ENCODE results near the gene CTNNBIP1. TPM values are rescaled to one million over a fixed set of nuclear protein-coding genes. Genes with fewer than 3 reads are reported as not detected.
A peak's percentile ranks its signal among the peaks of the same experiment; 100 is the strongest.

The CTNNBIP1 gene
- total and polyA plus RNA-seq, 9 of the 15 experiments (the other 6 are each of a cell fraction or from before 2014, with no cell fraction given): 0.65 to 29.2 (median 14.7) TPM

GRCh38 chr1:9916452-9916851 lies 6.4 kb upstream of the CTNNBIP1 start:
- H3K79me2 ChIP-seq (ENCODE audit: control insufficient read depth, insufficient read depth, low read length): no peaks in the 10 kb centered on the region
- H4K20me1 ChIP-seq (replicated peaks; ENCODE audit: control insufficient read depth, insufficient read depth, low read length): no peaks in the 10 kb centered on the region
- intact Hi-C loops (cut with micrococcal nuclease): no loop called here
- 75% methylated on average over 2 of the region's 2 CpGs for WGBS (ENCODE audit: insufficient coverage, low coverage, missing lambda C conversion rate)
- FAIRE-seq: no peak
- ChIA-PET CTCF (ENCODE audit: low intra/inter-chr PET ratio) (no interaction called here), POLR2A (interaction anchor here (2.7 kb wide), 1 partner anchor 12 kb away, joined by 9 read pairs; no protein-coding TSS in a partner anchor)
- no peak overlapping the region for H3K27ac ChIP-seq (ENCODE audit: extremely low read depth, low read depth, low read length)
- no peaks in the 10 kb centered on the region for H3K9me1 ChIP-seq (ENCODE audit: control insufficient read depth, insufficient read depth, low read length)
- H3K4me3 ChIP-seq: no peak overlapping the region
- H3K27me3 ChIP-seq (ENCODE audit: control insufficient read depth in 2 of 2, insufficient read depth in 2 of 2, low read length in 2 of 2): no peaks in the 10 kb centered on the region
- no peaks in the 10 kb centered on the region for H3K36me3 ChIP-seq (ENCODE audit: control insufficient read depth, insufficient read depth, low read length)
- peaks cover 15 to 16% of the 10 kb centered on the region in 2 experiments for H3K4me1 ChIP-seq (replicated peaks in 1 of 2; ENCODE audit: control insufficient read depth in 2 of 2, insufficient read depth in 2 of 2, low read length in 2 of 2)
- peak overlapping the region; percentile 26; the same call in 1 of the 2 replicates for H2AFZ ChIP-seq (ENCODE audit: low read depth, low read length)
- H3K4me2 ChIP-seq (ENCODE audit: insufficient read depth, low read length): no peak overlapping the region
- in situ Hi-C loops (cut with MboI): no loop called here
- BruUV-seq (replicated peaks): no TSS peak
- no peak for DNase-seq (ENCODE audit: extremely low read depth in 1 of 4, low spot score in 3 of 4)
- ATAC-seq: no peak
- no peak overlapping the region for H3K9ac ChIP-seq (ENCODE audit: insufficient read depth in 1 of 2, low read depth in 2 of 2, low read length in 2 of 2)
- H3K9me3 ChIP-seq (replicated peaks; ENCODE audit: control insufficient read depth, insufficient read depth, low read depth, low read length): no peaks in the 10 kb centered on the region
- TF ChIP-seq CTCFL (IDR thresholded peaks at IDR 0.05; ENCODE audit: borderline replicate concordance, insufficient read depth, low read depth, low read length, poor library complexity, severe bottlenecking): no peak
- TF ChIP-seq TEAD4 (IDR thresholded peaks at IDR 0.05; ENCODE audit: low read length): no peak
- no peak for TF ChIP-seq TEAD4 (CRISPR knock-in tag; IDR thresholded peaks at IDR 0.05; ENCODE audit: borderline replicate concordance)
- TF ChIP-seq HES1 (IDR thresholded peaks at IDR 0.05; ENCODE audit: low read depth): no peak
- TF ChIP-seq CTBP1 (IDR thresholded peaks at IDR 0.05; ENCODE audit: borderline replicate concordance): no peak
- no peak for TF ChIP-seq MBD1 (CRISPR knock-in tag; IDR thresholded peaks at IDR 0.05)
- no peak for TF ChIP-seq ZNF184 (CRISPR knock-in tag; IDR thresholded peaks at IDR 0.05)
- no peak for TF ChIP-seq ZNF644 (tag; IDR thresholded peaks at IDR 0.05; ENCODE audit: low read depth)
- TF ChIP-seq EGR1 (conservative IDR thresholded peaks at IDR 0.05): no peak
- no peak for TF ChIP-seq SP2 (IDR thresholded peaks at IDR 0.05; ENCODE audit: extremely low read depth, low read depth, low read length, poor library complexity, severe bottlenecking)
- TF ChIP-seq RBM22 (IDR thresholded peaks at IDR 0.05; ENCODE audit: low read depth, low read length, poor library complexity, severe bottlenecking): no peak
- TF ChIP-seq ZNF445 (CRISPR knock-in tag; IDR thresholded peaks at IDR 0.05; ENCODE audit: low read depth): no peak
- TF ChIP-seq HCFC1 (IDR thresholded peaks at IDR 0.05; ENCODE audit: low read depth, low read length): no peak
- no peak for TF ChIP-seq ZNF41 (CRISPR knock-in tag; conservative IDR thresholded peaks at IDR 0.05)
- TF ChIP-seq PCBP1 (IDR thresholded peaks at IDR 0.05; ENCODE audit: low read depth, low read length, poor library complexity, severe bottlenecking): no peak
- TF ChIP-seq PHF8 (IDR thresholded peaks at IDR 0.05; ENCODE audit: borderline replicate concordance, low read length): no peak
- no peak for TF ChIP-seq ZNF561 (CRISPR knock-in tag; conservative IDR thresholded peaks at IDR 0.05)
- no peak for TF ChIP-seq RUNX1 (IDR thresholded peaks at IDR 0.05; ENCODE audit: low read depth)
